H1 (cell line): ENCODE data around the gene ATOH8. TPM values are rescaled to one million over a fixed set of nuclear protein-coding genes. Genes with fewer than 3 reads are reported as not detected.

Experiments
- CTCF ChIA-PET: fragments of 300-600 bp; sonication (Branson Sonifier 250); formaldehyde crosslinking; loops from one replicate; lab custom pipeline; 2021; ENCODE audit not compliant: partially characterized antibody; lab: Charles Lee
- POLR2A ChIA-PET: fragments of 300-600 bp; sonication (Branson Sonifier 250); formaldehyde crosslinking; loops from one replicate; lab custom pipeline; 2021; ENCODE audit warnings: inconsistent platforms; ENCODE audit not compliant: partially characterized antibody; lab: Charles Lee
- DNase-seq, 2 experiments: peaks; one replicate each; pipeline versions ENCODE4 v3.0.0 to v3.0.0-alpha.2; 2010 to 2022; ENCODE audit warnings: low spot score in 2 of 2, low read depth in 1 of 2, mixed read lengths in 1 of 2
- FAIRE-seq: peaks from 2 replicates; lab custom pipeline; 2011; peaks lifted over from hg19 to GRCh38; lab: Jason Lieb, UNC
- H2AFZ ChIP-seq: 2 replicates; pipeline ENCODE4 v1.8.1; 2012; ENCODE audit warnings: low read length, inconsistent platforms
- H2AK5ac ChIP-seq: 2 replicates; pipeline ENCODE4 v1.6.1; 2013; ENCODE audit warnings: low read depth, low read length
- H2BK120ac ChIP-seq: replicated peaks from 2 replicates; pipeline ENCODE3; 2013; ENCODE audit warnings: low read depth, low read length, inconsistent platforms
- H2BK12ac ChIP-seq: 2 replicates; pipeline ENCODE4 v1.6.1; 2013; ENCODE audit warnings: low read depth, low read length
- H2BK15ac ChIP-seq: 2 replicates; pipeline ENCODE4 v1.6.1; 2013; ENCODE audit warnings: low read length
- H2BK20ac ChIP-seq: 2 replicates; pipeline ENCODE4 v1.6.1; 2013; ENCODE audit warnings: low read length
- H2BK5ac ChIP-seq: 2 replicates; pipeline ENCODE4 v1.6.1; 2013; ENCODE audit warnings: low read depth, low read length
- H3K14ac ChIP-seq: 2 replicates; pipeline ENCODE4 v1.6.1; 2013; ENCODE audit warnings: inconsistent platforms; ENCODE audit not compliant: insufficient read length
- H3K18ac ChIP-seq: 2 replicates; pipeline ENCODE4 v1.6.1; 2013; ENCODE audit warnings: low read length; ENCODE audit errors: extremely low read depth
- H3K23ac ChIP-seq: 2 replicates; pipeline ENCODE4 v1.6.1; 2013; ENCODE audit warnings: inconsistent platforms; ENCODE audit not compliant: insufficient read length
- H3K23me2 ChIP-seq: 2 replicates; pipeline ENCODE4 v1.6.1; 2013; ENCODE audit warnings: low read depth, low read length
- H3K27ac ChIP-seq: 2 replicates; pipeline ENCODE4 v1.6.1; 2011; ENCODE audit warnings: low read depth, low read length, inconsistent platforms
- H3K27me3 ChIP-seq, 4 experiments: replicated peaks in 1 of 4; 1 replicate in 1 of 4; 2 replicates in 3 of 4; pipeline versions ENCODE4 v1.6.1 to v1.8.1; 2011 to 2013; ENCODE audit warnings: low read length in 3 of 4, mild to moderate bottlenecking in 3 of 4, inconsistent platforms in 2 of 4, mixed read lengths in 2 of 4, moderate library complexity in 1 of 4; ENCODE audit not compliant: control insufficient read depth in 3 of 4, insufficient read depth in 3 of 4; ENCODE audit errors: extremely low read depth in 1 of 4
- H3K36me3 ChIP-seq, 4 experiments: 2 replicates each; pipeline versions ENCODE4 v1.6.1 to v1.8.1; 2011 to 2013; ENCODE audit warnings: mild to moderate bottlenecking in 4 of 4, low read length in 3 of 4, moderate library complexity in 2 of 4, control low read depth in 1 of 4, inconsistent platforms in 1 of 4; ENCODE audit not compliant: insufficient read depth in 4 of 4, control insufficient read depth in 2 of 4
- H3K4ac ChIP-seq: replicated peaks from 2 replicates; pipeline ENCODE3; 2013; ENCODE audit warnings: low read length, low read depth, mixed read lengths, inconsistent platforms; ENCODE audit not compliant: insufficient read length
- H3K4me1 ChIP-seq, 4 experiments: replicated peaks in 1 of 4; 1 replicate in 1 of 4; 2 replicates in 3 of 4; pipeline versions ENCODE4 v1.6.1 to v1.8.1; 2011 to 2013; ENCODE audit warnings: low read length in 3 of 4, inconsistent platforms in 2 of 4, mixed read lengths in 1 of 4; ENCODE audit not compliant: insufficient read depth in 4 of 4, control insufficient read depth in 3 of 4
- H3K4me2 ChIP-seq, 2 experiments: 2 replicates each; pipeline versions ENCODE4 v1.6.1 to v1.8.1; 2011 to 2013; ENCODE audit warnings: low read depth in 2 of 2, low read length in 2 of 2, control low read depth in 1 of 2, inconsistent platforms in 1 of 2, mild to moderate bottlenecking in 1 of 2; ENCODE audit not compliant: insufficient read depth in 1 of 2
- H3K4me3 ChIP-seq, 4 experiments: fragments of 200-600, 300-600 bp in 1 of 4; sonication (generic), shearing (Covaris generic), sonication (Bioruptor Twin) in 1 of 4; 2 replicates each; pipeline versions ENCODE4 v1.5.1 to v1.8.1; 2011 to 2016; ENCODE audit warnings: low read length in 4 of 4, low read depth in 3 of 4, control low read depth in 2 of 4, inconsistent platforms in 2 of 4, mild to moderate bottlenecking in 2 of 4, mixed read lengths in 1 of 4, moderate library complexity in 1 of 4; ENCODE audit not compliant: insufficient read depth in 2 of 4; ENCODE audit errors: extremely low read depth in 1 of 4
- H3K56ac ChIP-seq: replicated peaks from 2 replicates; pipeline ENCODE3; 2013; ENCODE audit warnings: low read depth, mild to moderate bottlenecking, mixed read lengths, low read length, inconsistent platforms; ENCODE audit not compliant: insufficient read length
- H3K79me1 ChIP-seq: 2 replicates; pipeline ENCODE4 v1.6.1; 2013; ENCODE audit warnings: low read depth, low read length, control low read depth
- H3K79me2 ChIP-seq, 2 experiments: 2 replicates each; pipeline versions ENCODE4 v1.6.1 to v1.8.1; 2012 to 2013; ENCODE audit warnings: low read length in 2 of 2, mild to moderate bottlenecking in 2 of 2, inconsistent platforms in 1 of 2; ENCODE audit not compliant: insufficient read depth in 2 of 2, control insufficient read depth in 1 of 2
- H3K9ac ChIP-seq, 4 experiments: replicated peaks in 1 of 4; 1 replicate in 1 of 4; 2 replicates in 3 of 4; pipeline versions ENCODE4 v1.6.1 to v1.8.1; 2011 to 2013; ENCODE audit warnings: low read depth in 3 of 4, low read length in 3 of 4, control low read depth in 2 of 4, mild to moderate bottlenecking in 2 of 4, moderate library complexity in 2 of 4, inconsistent platforms in 1 of 4; ENCODE audit errors: extremely low read depth in 1 of 4
- H3K9me3 ChIP-seq, 2 experiments: 2 replicates each; pipeline versions ENCODE4 v1.6.1 to v1.8.1; 2012 to 2013; ENCODE audit warnings: mild to moderate bottlenecking in 2 of 2, moderate library complexity in 2 of 2, control low read depth in 1 of 2, inconsistent platforms in 1 of 2, low read depth in 1 of 2, low read length in 1 of 2, mixed read lengths in 1 of 2; ENCODE audit not compliant: insufficient read depth in 2 of 2
- H4K20me1 ChIP-seq, 2 experiments: replicated peaks in 1 of 2; 2 replicates each; pipeline versions ENCODE3 to v1.8.1; 2011 to 2013; ENCODE audit warnings: inconsistent platforms in 2 of 2, low read length in 2 of 2, mild to moderate bottlenecking in 1 of 2; ENCODE audit not compliant: insufficient read depth in 2 of 2, control insufficient read depth in 1 of 2
- H4K5ac ChIP-seq: 2 replicates; pipeline ENCODE4 v1.6.1; 2013; ENCODE audit warnings: low read length, low read depth, mixed read lengths, inconsistent platforms; ENCODE audit not compliant: insufficient read length
- H4K8ac ChIP-seq: 2 replicates; pipeline ENCODE4 v1.8.0; 2013; ENCODE audit warnings: mild to moderate bottlenecking, moderate library complexity, low read length, inconsistent platforms; ENCODE audit not compliant: insufficient read depth; ENCODE audit errors: extremely low read depth
- H4K91ac ChIP-seq: replicated peaks from 2 replicates; pipeline ENCODE3; 2013; ENCODE audit warnings: low read length, mixed read lengths, inconsistent platforms; ENCODE audit not compliant: insufficient read length
- KDM5A ChIP-seq: fragments of 200-600 bp; IDR thresholded peaks from 2 replicates; pipeline ENCODE4 v1.7.1; 2012; ENCODE audit warnings: mild to moderate bottlenecking, low read length, inconsistent platforms, mixed read lengths
- RAD21 ChIP-seq, 2 experiments: IDR thresholded peaks in 1 of 2; conservative IDR thresholded peaks in 1 of 2; 2 replicates each; pipeline ENCODE4 v1.6.1; 2011; ENCODE audit warnings: low read depth in 2 of 2, low read length in 2 of 2, improper control_type of control experiment in 1 of 2, inconsistent platforms in 1 of 2, mild to moderate bottlenecking in 1 of 2, moderate library complexity in 1 of 2
- TEAD4 ChIP-seq: IDR thresholded peaks from 2 replicates; pipeline ENCODE4 v1.6.1; 2012; ENCODE audit warnings: low read depth, low read length, inconsistent platforms, mixed read lengths
- WGBS, 2 experiments: shearing (Covaris generic) in 1 of 2; methylation state at CpG; one replicate each; pipeline versions ENCODE4 v1.1.6 to v1.1.7; 2013 to 2015; ENCODE audit warnings: low lambda C conversion rate in 2 of 2, mixed read lengths in 2 of 2, inconsistent platforms in 1 of 2, low coverage in 1 of 2, missing lambda C conversion rate in 1 of 2; ENCODE audit not compliant: insufficient replicate concordance in 2 of 2, insufficient coverage in 1 of 2, insufficient read length in 1 of 2; ENCODE audit errors: extremely low coverage in 1 of 2, missing lambda C conversion rate in 1 of 2; 5-methylcytosine and 5-hydroxymethylcytosine counted together
- polyA plus RNA-seq, 7 experiments: library from polyadenylated mRNA; depleted of rRNA in 3 of 7; stranded (reverse) in 5 of 7; unstranded in 2 of 7; fragments of >200 nt in 5 of 7; fragments of 200-250 nt in 2 of 7; gene quantifications; 1 replicate in 5 of 7; 2 replicates in 1 of 7; 4 replicates in 1 of 7; pipeline versions ENCODE4 v1.2.1 to v1.2.3, GENCODE V29; 2011 to 2013; ENCODE audit warnings: missing spikeins in 2 of 7, mixed read lengths in 2 of 7
- total RNA-seq: library from RNA; stranded (reverse); fragmentation: NEBNext Ultra II Directional; extraction: Animal tissue kit (Norgen Biotek cat#: 25700); gene quantifications from 2 replicates; pipeline ENCODE4 v1.2.1, GENCODE V29; 2021
- TF ChIP-seq, protein P1 (sequence below), 3 experiments: IDR thresholded peaks; 1 replicate in 2 of 3; 2 replicates in 1 of 3; pipeline versions ENCODE4 v1.5.1 to v1.6.1; 2011; ENCODE audit warnings: low read length in 3 of 3, mild to moderate bottlenecking in 3 of 3, inconsistent platforms in 2 of 3, low read depth in 1 of 3, moderate library complexity in 1 of 3; ENCODE audit not compliant: insufficient read depth in 1 of 3; ENCODE audit errors: control extremely low read depth in 1 of 3

Gene ATOH8
- total and polyA plus RNA-seq, 2 of the 8 experiments (the other 6 are each of a cell fraction or from before 2014, with no cell fraction given), result 0.50 to 0.53 TPM

DNA sequence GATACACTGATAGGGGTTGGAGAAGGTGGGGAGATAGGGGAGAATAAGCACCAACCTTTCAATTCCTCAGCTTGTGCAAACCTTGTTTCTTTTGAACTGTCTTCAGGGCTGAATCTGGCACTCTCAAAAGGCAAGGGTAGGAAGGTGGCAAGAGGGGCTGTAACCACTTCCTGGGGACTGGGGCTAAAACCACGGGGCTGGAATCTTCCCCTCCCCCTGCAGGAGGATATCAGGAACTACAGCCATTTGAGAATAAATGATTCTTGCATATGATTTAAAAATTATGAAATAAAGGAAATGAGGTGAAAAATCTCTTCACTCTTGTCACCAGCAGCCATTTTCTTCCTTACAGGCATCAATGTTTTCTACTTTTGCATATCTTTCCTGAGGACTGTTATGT lies 50.8 kb downstream of the ATOH8 start:
- no peaks in the 10 kb centered on the region for H3K36me3 ChIP-seq
- H3K4me2 ChIP-seq, result no peak overlapping the region
- 0 out of 2 replicates have a peak overlapping the region, but pooled peaks have one; percentile 81 for H2AFZ ChIP-seq
- ChIA-PET POLR2A (no interaction called here), CTCF (interaction anchor here (0.6 to 8.0 kb wide), 24 partner anchors 10 to 195 kb away, joined by 3 to 86 read pairs (median 4); no protein-coding TSS in a partner anchor)
- H3K9ac ChIP-seq, result no peak overlapping the region
- no peak overlapping the region for H3K23ac ChIP-seq
- H4K5ac ChIP-seq, result no peak overlapping the region
- no peak overlapping the region for H4K91ac ChIP-seq
- no peak overlapping the region for H2AK5ac ChIP-seq
- no peak overlapping the region for H3K4ac ChIP-seq
- no peak overlapping the region for H4K8ac ChIP-seq
- 0% methylated on average over 1 of the region's 1 CpG; no CpG with 5 or more reads in 1 of the 2 experiments for WGBS, 2 experiments
- FAIRE-seq (no peak), DNase-seq (no peak)
- H3K9me3 ChIP-seq, result no peaks in the 10 kb centered on the region
- no peaks in the 10 kb centered on the region for H3K23me2 ChIP-seq
- no peak overlapping the region for H2BK12ac ChIP-seq
- no peak overlapping the region for H3K27ac ChIP-seq
- no peaks in the 10 kb centered on the region for H3K4me1 ChIP-seq
- no peak overlapping the region for H2BK120ac ChIP-seq
- H3K27me3 ChIP-seq, result peaks cover 0 to 2% (median 0%) of the 10 kb centered on the region in 4 experiments; a peak in 1 of 7 replicates
- TF ChIP-seq TEAD4 (peak; percentile 47; the same call in 1 of the 2 replicates), KDM5A (no peak), RAD21 (IDR thresholded peaks at IDR 0.05 in 1 of 2, conservative IDR thresholded peaks at IDR 0.05 in 1 of 2; ENCODE audit: low read depth in 2 of 2, low read length in 2 of 2) (peak; percentile 62)
- TF ChIP-seq, protein P1, sequence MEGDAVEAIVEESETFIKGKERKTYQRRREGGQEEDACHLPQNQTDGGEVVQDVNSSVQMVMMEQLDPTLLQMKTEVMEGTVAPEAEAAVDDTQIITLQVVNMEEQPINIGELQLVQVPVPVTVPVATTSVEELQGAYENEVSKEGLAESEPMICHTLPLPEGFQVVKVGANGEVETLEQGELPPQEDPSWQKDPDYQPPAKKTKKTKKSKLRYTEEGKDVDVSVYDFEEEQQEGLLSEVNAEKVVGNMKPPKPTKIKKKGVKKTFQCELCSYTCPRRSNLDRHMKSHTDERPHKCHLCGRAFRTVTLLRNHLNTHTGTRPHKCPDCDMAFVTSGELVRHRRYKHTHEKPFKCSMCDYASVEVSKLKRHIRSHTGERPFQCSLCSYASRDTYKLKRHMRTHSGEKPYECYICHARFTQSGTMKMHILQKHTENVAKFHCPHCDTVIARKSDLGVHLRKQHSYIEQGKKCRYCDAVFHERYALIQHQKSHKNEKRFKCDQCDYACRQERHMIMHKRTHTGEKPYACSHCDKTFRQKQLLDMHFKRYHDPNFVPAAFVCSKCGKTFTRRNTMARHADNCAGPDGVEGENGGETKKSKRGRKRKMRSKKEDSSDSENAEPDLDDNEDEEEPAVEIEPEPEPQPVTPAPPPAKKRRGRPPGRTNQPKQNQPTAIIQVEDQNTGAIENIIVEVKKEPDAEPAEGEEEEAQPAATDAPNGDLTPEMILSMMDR (IDR thresholded peaks at IDR 0.05; ENCODE audit: control extremely low read depth in 1 of 3, insufficient read depth in 1 of 3, low read depth in 1 of 3, low read length in 3 of 3), result peak; percentile 51 to 61 (median 59)
- no peak overlapping the region for H3K18ac ChIP-seq
- H3K79me1 ChIP-seq, result no peaks in the 10 kb centered on the region
- H4K20me1 ChIP-seq, result no peaks in the 10 kb centered on the region
- no peaks in the 10 kb centered on the region for H3K79me2 ChIP-seq
- H2BK20ac ChIP-seq, result no peak overlapping the region
- H3K56ac ChIP-seq, result no peak overlapping the region
- H3K14ac ChIP-seq, result no peak overlapping the region
- no peak overlapping the region for H2BK15ac ChIP-seq
- no peak overlapping the region for H3K4me3 ChIP-seq
- no peak overlapping the region for H2BK5ac ChIP-seq
